GM12872 (cell line): ENCODE measurements around the gene PNPLA2.

Experiments used
- CTCF ChIP-seq: IDR thresholded peaks from 3 replicates; pipeline ENCODE4 v1.5.1; 2011; ENCODE audit warnings: low read depth, mild to moderate bottlenecking, low read length, moderate library complexity; ENCODE audit not compliant: insufficient read depth

Gene PNPLA2

GRCh38 chr11:812390-812789 is 6.3 kb upstream of the PNPLA2 start:
- no peak for TF ChIP-seq CTCF

- TF ChIP-seq CTCF = no peak
Observed at GRCh38 chr11:813072-813455, 5.7 kb upstream of the PNPLA2 start.

- no peak for TF ChIP-seq CTCF
Observed at GRCh38 chr11:813456-814096, 5.1 kb upstream of the PNPLA2 start.

- TF ChIP-seq CTCF = no peak
Observed at GRCh38 chr11:815675-816432, 2.9 kb upstream of the PNPLA2 start.

GRCh38 chr11:816433-816779 is 2.3 kb upstream of the PNPLA2 start:
- TF ChIP-seq CTCF = no peak

GRCh38 chr11:819129-819931 is 616 bp downstream of the PNPLA2 start:
- TF ChIP-seq CTCF = peak; percentile 26; the same call in 1 of the 3 replicates

GRCh38 chr11:819943-820649 is 1.4 kb downstream of the PNPLA2 start:
- TF ChIP-seq CTCF = no peak
